ENCODE data around the gene SGMS2.
"Not testable (repeated sequence)": the region's sequence is repeated elsewhere in the genome, so short reads cannot be mapped to it uniquely, and the experiment has no call there.

The SGMS2 gene

DNA sequence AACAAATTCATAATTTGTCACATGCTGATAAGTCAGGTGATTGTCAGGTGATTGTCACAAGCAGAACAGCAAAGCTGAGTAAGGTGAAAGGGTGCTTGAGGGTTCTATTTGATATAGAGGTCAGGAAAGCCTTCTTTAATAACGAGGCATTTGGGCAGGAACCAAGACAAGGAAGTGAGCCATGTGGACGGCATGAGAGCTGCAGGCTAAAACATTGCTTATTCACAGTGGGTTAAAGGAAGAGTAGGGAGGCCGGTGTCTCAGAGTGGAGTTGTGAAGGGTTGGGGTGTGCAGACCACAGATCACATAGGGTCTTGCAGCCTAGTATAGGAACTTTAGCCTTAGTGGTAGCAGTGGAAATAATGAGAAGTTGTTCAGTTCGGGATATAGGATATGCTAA lies 75.3 kb downstream of the SGMS2 start:
- TF ChIP-seq ELF4 (IDR thresholded peaks at IDR 0.05), result no peak
- no peak for TF ChIP-seq L3MBTL2 (conservative IDR thresholded peaks at IDR 0.05)
- no peak for TF ChIP-seq BHLHE40 (IDR thresholded peaks at IDR 0.05; ENCODE audit: borderline replicate concordance)
- no peak for TF ChIP-seq CTBP1 (IDR thresholded peaks at IDR 0.05; ENCODE audit: borderline replicate concordance)
- no peak for TF ChIP-seq LEF1 (IDR thresholded peaks at IDR 0.05; ENCODE audit: borderline replicate concordance)
- TF ChIP-seq FOXA1 (IDR thresholded peaks at IDR 0.05), result no peak
- no peak for TF ChIP-seq FOXK2 (IDR thresholded peaks at IDR 0.05)
- TF ChIP-seq ARNT (IDR thresholded peaks at IDR 0.05), result no peak
- no peak for TF ChIP-seq HDGF (IDR thresholded peaks at IDR 0.05; ENCODE audit: borderline replicate concordance)
- TF ChIP-seq SP1 (IDR thresholded peaks at IDR 0.05), result no peak
- TF ChIP-seq TARDBP (IDR thresholded peaks at IDR 0.05), result no peak
- no peak for TF ChIP-seq NFRKB (IDR thresholded peaks at IDR 0.05)
- TF ChIP-seq, protein P1, sequence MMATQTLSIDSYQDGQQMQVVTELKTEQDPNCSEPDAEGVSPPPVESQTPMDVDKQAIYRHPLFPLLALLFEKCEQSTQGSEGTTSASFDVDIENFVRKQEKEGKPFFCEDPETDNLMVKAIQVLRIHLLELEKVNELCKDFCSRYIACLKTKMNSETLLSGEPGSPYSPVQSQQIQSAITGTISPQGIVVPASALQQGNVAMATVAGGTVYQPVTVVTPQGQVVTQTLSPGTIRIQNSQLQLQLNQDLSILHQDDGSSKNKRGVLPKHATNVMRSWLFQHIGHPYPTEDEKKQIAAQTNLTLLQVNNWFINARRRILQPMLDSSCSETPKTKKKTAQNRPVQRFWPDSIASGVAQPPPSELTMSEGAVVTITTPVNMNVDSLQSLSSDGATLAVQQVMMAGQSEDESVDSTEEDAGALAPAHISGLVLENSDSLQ (IDR thresholded peaks at IDR 0.05), result no peak
- TF ChIP-seq ZNF384 (IDR thresholded peaks at IDR 0.05), result no peak
- no peak for TF ChIP-seq SUZ12 (IDR thresholded peaks at IDR 0.05)
- no peak for TF ChIP-seq FOXM1 (IDR thresholded peaks at IDR 0.05; ENCODE audit: borderline replicate concordance)
- no peak for DNase-seq (ENCODE audit: extremely low spot score)
- ChIA-PET CTCF (no interaction called here), POLR2A (no interaction called here)

GRCh38 chr4:107900508-107900907 lies 75.8 kb downstream of the SGMS2 start:
- POLR2A ChIA-PET, result no interaction called here

GRCh38 chr4:107901213-107901934 lies 76.6 kb downstream of the SGMS2 start:
- no peak for DNase-seq (ENCODE audit: extremely low spot score)
- ChIA-PET CTCF (interaction anchor here (0.6 to 1.0 kb wide), 3 partner anchors 31 to 153 kb away, joined by 3 to 7 read pairs (median 6); no protein-coding TSS in a partner anchor), POLR2A (no interaction called here)
- TF ChIP-seq, protein P1 (IDR thresholded peaks at IDR 0.05), result no peak
- no peak for TF ChIP-seq BHLHE40 (IDR thresholded peaks at IDR 0.05; ENCODE audit: borderline replicate concordance)

More at GRCh38 chr4:107900508-107900907, 75.8 kb downstream of the SGMS2 start:
- CTCF ChIA-PET, result no interaction called here
- TF ChIP-seq BHLHE40 (IDR thresholded peaks at IDR 0.05; ENCODE audit: borderline replicate concordance) (no peak), TARDBP (IDR thresholded peaks at IDR 0.05) (no peak), ELF4 (IDR thresholded peaks at IDR 0.05) (no peak), ARNT (IDR thresholded peaks at IDR 0.05) (no peak), FOXA1 (IDR thresholded peaks at IDR 0.05) (no peak), SUZ12 (IDR thresholded peaks at IDR 0.05) (no peak), FOXK2 (IDR thresholded peaks at IDR 0.05) (no peak), ZNF384 (IDR thresholded peaks at IDR 0.05) (no peak), FOXM1 (IDR thresholded peaks at IDR 0.05; ENCODE audit: borderline replicate concordance) (no peak), CTBP1 (IDR thresholded peaks at IDR 0.05; ENCODE audit: borderline replicate concordance) (no peak), L3MBTL2 (conservative IDR thresholded peaks at IDR 0.05) (no peak), LEF1 (IDR thresholded peaks at IDR 0.05; ENCODE audit: borderline replicate concordance) (no peak), SP1 (IDR thresholded peaks at IDR 0.05) (no peak), HDGF (IDR thresholded peaks at IDR 0.05; ENCODE audit: borderline replicate concordance) (no peak)
- TF ChIP-seq, protein P1 (IDR thresholded peaks at IDR 0.05), result no peak
- DNase-seq (ENCODE audit: extremely low spot score), result no peak

DNA sequence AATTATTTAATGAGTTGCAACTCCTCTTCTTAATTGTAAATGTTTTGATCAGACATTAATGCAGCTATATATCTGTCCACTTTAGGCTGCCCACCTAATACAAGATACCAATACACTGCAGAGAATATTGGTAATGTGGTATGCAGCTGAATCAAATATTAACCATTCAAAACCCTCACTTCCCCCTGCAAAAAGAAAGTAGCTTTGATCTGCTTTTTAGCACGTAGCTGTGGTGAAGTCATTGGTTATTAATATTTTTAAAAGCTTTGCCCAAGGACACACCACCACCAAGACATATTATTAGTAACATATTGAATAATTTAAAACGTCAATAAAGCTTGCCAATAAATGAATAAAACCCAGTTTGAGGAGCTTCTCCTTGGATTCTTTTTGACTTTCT lies 78.0 kb downstream of the SGMS2 start:
- ChIA-PET CTCF (interaction anchor here (0.7 kb wide), 2 partner anchors 44 to 144 kb away, joined by 3 to 4 read pairs; no protein-coding TSS in a partner anchor), POLR2A (no interaction called here)
- no peak for TF ChIP-seq SUZ12 (IDR thresholded peaks at IDR 0.05)
- no peak for TF ChIP-seq SP1 (IDR thresholded peaks at IDR 0.05)
- no peak for TF ChIP-seq ARNT (IDR thresholded peaks at IDR 0.05)
- TF ChIP-seq CTBP1 (IDR thresholded peaks at IDR 0.05; ENCODE audit: borderline replicate concordance), result no peak
- TF ChIP-seq LEF1 (IDR thresholded peaks at IDR 0.05; ENCODE audit: borderline replicate concordance), result no peak
- no peak for TF ChIP-seq TARDBP (IDR thresholded peaks at IDR 0.05)
- no peak for TF ChIP-seq FOXA1 (IDR thresholded peaks at IDR 0.05)
- TF ChIP-seq BHLHE40 (IDR thresholded peaks at IDR 0.05; ENCODE audit: borderline replicate concordance), result no peak
- TF ChIP-seq, protein P1 (IDR thresholded peaks at IDR 0.05), result no peak
- TF ChIP-seq L3MBTL2 (conservative IDR thresholded peaks at IDR 0.05), result no peak
- TF ChIP-seq NFRKB (IDR thresholded peaks at IDR 0.05), result no peak
- TF ChIP-seq ZNF384 (IDR thresholded peaks at IDR 0.05), result no peak
- no peak for TF ChIP-seq HDGF (IDR thresholded peaks at IDR 0.05; ENCODE audit: borderline replicate concordance)
- no peak for TF ChIP-seq FOXK2 (IDR thresholded peaks at IDR 0.05)
- TF ChIP-seq ELF4 (IDR thresholded peaks at IDR 0.05), result no peak
- no peak for TF ChIP-seq FOXM1 (IDR thresholded peaks at IDR 0.05; ENCODE audit: borderline replicate concordance)
- no peak for DNase-seq (ENCODE audit: extremely low spot score)

DNA sequence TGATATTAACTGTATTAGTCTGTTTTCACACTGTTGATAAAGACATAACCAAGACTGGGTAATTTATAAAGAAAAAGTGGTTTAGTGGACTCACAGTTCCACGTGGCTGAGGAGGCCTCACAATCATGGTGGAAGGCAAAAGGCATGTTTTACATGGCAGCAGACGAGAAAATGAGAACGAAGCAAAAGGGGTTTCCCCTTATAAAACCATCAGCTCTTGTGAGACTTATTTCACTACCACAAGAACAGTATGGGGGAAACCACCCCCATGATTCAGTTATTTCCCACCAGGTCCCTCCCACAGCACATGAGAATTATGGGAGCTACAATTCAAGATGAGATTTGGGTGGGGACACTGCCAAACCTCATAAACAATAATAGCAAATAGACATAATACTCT lies 80.3 kb downstream of the SGMS2 start:
- POLR2A ChIA-PET; CTCF ChIA-PET; DNase-seq (ENCODE audit: extremely low spot score): not testable (repeated sequence)

Data from HEK293T (cell line).